CD4-positive, alpha-beta memory T cell (primary cell): ENCODE data around the gene CTNND2. TPM values are rescaled to one million over a fixed set of nuclear protein-coding genes. Genes with fewer than 3 reads are reported as not detected.
"Not testable (repeated sequence)": the region's sequence is repeated elsewhere in the genome, so short reads cannot be mapped to it uniquely, and the experiment has no call there.

Experiments used
- CTCF ChIA-PET: fragments of 350-600 bp; sonication (Branson Sonifier 250); formaldehyde crosslinking; loops from one replicate; lab custom pipeline; 2021; ENCODE audit warnings: inconsistent platforms; ENCODE audit not compliant: partially characterized antibody; lab: Charles Lee
- POLR2A ChIA-PET: fragments of 350-600 bp; sonication (Branson Sonifier 250); formaldehyde crosslinking; loops from one replicate; lab custom pipeline; 2021; ENCODE audit not compliant: partially characterized antibody; lab: Charles Lee
- DNase-seq, 5 donors: peaks; one replicate each; pipeline versions ENCODE4 v3.0.0 to v3.0.0-alpha.2; 2020 to 2022; ENCODE audit warnings: mixed read lengths in 1 of 5
- H3K27ac ChIP-seq: one replicate; pipeline ENCODE4 v1.7.0; 2013; ENCODE audit warnings: low read depth, low read length
- H3K27me3 ChIP-seq: 2 replicates; pipeline ENCODE4 v1.7.0; 2013; ENCODE audit warnings: mild to moderate bottlenecking, low read length, moderate library complexity; ENCODE audit not compliant: insufficient read depth
- H3K36me3 ChIP-seq: 2 replicates; pipeline ENCODE4 v1.7.0; 2013; ENCODE audit warnings: mild to moderate bottlenecking, low read length, moderate library complexity; ENCODE audit not compliant: insufficient read depth
- H3K4me1 ChIP-seq: 2 replicates; pipeline ENCODE4 v1.7.0; 2013; ENCODE audit warnings: mild to moderate bottlenecking, low read length, moderate library complexity; ENCODE audit not compliant: insufficient read depth
- H3K4me3 ChIP-seq, 2 donors: one replicate each; pipeline ENCODE4 v1.7.0; 2013; ENCODE audit warnings: low read length in 2 of 2, mild to moderate bottlenecking in 1 of 2
- H3K9me3 ChIP-seq, 2 donors: one replicate each; pipeline ENCODE4 v1.7.0; 2013; ENCODE audit warnings: low read length in 2 of 2, control low read depth in 1 of 2; ENCODE audit not compliant: control insufficient read depth in 1 of 2
- H3K27ac Mint-ChIP-seq, 7 donors: one replicate each; pipeline ENCODE4 v1.8.0; 2020 to 2021; ENCODE audit warnings: mixed read lengths in 7 of 7, mild to moderate bottlenecking in 6 of 7, inconsistent platforms in 3 of 7, moderate library complexity in 3 of 7
- H3K27me3 Mint-ChIP-seq, 2 donors: one replicate each; pipeline ENCODE4 v1.8.0; 2020 to 2021; ENCODE audit warnings: mixed read lengths in 2 of 2
- H3K36me3 Mint-ChIP-seq, 2 donors: one replicate each; pipeline ENCODE4 v1.8.0; 2020 to 2021; ENCODE audit warnings: mixed read lengths in 2 of 2, inconsistent platforms in 1 of 2, mild to moderate bottlenecking in 1 of 2
- H3K4me1 Mint-ChIP-seq, 4 donors: one replicate each; pipeline ENCODE4 v1.8.0; 2020 to 2021; ENCODE audit warnings: mixed read lengths in 4 of 4, mild to moderate bottlenecking in 1 of 4
- H3K4me3 Mint-ChIP-seq, 8 donors: one replicate each; pipeline ENCODE4 v1.8.0; 2020 to 2021; ENCODE audit warnings: mixed read lengths in 8 of 8, mild to moderate bottlenecking in 7 of 8, moderate library complexity in 6 of 8, inconsistent platforms in 3 of 8
- H3K9me3 Mint-ChIP-seq, 8 donors: one replicate each; pipeline ENCODE4 v1.8.0; 2020 to 2021; ENCODE audit warnings: mixed read lengths in 8 of 8, mild to moderate bottlenecking in 5 of 8, inconsistent platforms in 3 of 8, moderate library complexity in 1 of 8
- intact Hi-C: fragments of 100-400 bp; cut with micrococcal nuclease; formaldehyde crosslinking; loops from one replicate; pipeline ENCODE4 v1.15.1; 2023
- polyA plus RNA-seq, 2 donors: library from polyadenylated mRNA; unstranded; fragments of 300-500 nt; fragmentation: Illumina TruSeq; gene quantifications; one replicate each; pipeline ENCODE4 v1.2.3, GENCODE V29; 2021
- total RNA-seq, 2 experiments: library from RNA; stranded (reverse); gene quantifications; one replicate each; pipeline ENCODE4 v1.2.3, GENCODE V29; 2021

CTNND2 gene
- total and polyA plus RNA-seq, 4 experiments from 2014 or later = 0.65 TPM; not detected in 3

DNA sequence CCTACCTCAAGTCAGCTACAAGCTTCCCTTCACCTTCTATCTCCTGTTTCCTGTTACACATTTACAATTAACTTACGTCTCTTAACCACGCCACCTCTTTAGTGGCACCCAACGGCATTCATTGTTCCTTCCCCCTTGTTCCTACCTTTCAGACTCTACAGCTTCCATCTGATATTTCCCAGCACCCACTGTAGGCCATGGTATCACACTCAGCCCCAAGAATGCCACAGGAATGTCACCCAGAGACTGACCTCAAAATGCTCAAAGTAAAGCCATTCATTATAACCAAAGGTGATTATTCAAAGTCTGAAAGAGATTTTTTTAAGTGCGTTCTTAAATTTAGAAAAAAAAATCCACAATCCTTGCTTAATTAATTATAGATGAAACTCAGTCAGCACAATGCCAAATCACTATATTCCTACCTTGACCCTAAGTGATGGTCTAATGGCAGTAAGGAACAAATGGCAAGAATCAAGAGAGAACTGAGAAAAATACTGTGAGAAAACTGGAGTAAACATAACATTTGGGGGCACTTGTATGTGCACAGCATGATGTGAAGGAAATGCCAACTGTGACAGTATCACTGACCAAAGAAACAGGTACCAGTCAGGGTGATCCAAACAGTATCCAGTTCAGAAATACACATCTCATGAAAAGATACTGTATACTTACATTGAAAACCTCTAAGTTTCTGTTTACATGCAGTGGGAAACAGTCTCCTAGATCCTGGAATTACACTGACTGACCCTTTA is 52.1 kb downstream of the CTNND2 start:
- H3K36me3 Mint-ChIP-seq = no peaks in the 10 kb centered on the region
- H3K27ac ChIP-seq = no peak overlapping the region
- no peak overlapping the region for H3K4me3 Mint-ChIP-seq
- POLR2A ChIA-PET = no interaction called here
- CTCF ChIA-PET = no interaction called here
- H3K36me3 ChIP-seq = no peaks in the 10 kb centered on the region
- no peak for DNase-seq
- H3K27me3 Mint-ChIP-seq = no peaks in the 10 kb centered on the region
- no peaks in the 10 kb centered on the region for H3K9me3 ChIP-seq
- H3K4me1 ChIP-seq = no peaks in the 10 kb centered on the region
- H3K9me3 Mint-ChIP-seq = peaks cover 0 to 11% (median under 1%) of the 10 kb centered on the region in 8 donors
- no peak overlapping the region for H3K4me3 ChIP-seq
- no peaks in the 10 kb centered on the region for H3K27me3 ChIP-seq
- H3K27ac Mint-ChIP-seq = no peak overlapping the region
- intact Hi-C loops = no loop called here
- no peaks in the 10 kb centered on the region for H3K4me1 Mint-ChIP-seq

- H3K9me3 ChIP-seq = no peaks in the 10 kb centered on the region
- H3K36me3 ChIP-seq = no peaks in the 10 kb centered on the region
- Mint-ChIP-seq H3K4me1 (no peaks in the 10 kb centered on the region), H3K4me3 (no peak overlapping the region), H3K27me3 (no peaks in the 10 kb centered on the region), H3K9me3 (peaks cover 0 to 8% (median under 1%) of the 10 kb centered on the region in 8 donors), H3K36me3 (no peaks in the 10 kb centered on the region), H3K27ac (no peak overlapping the region)
- DNase-seq = no peak
- H3K27me3 ChIP-seq = no peaks in the 10 kb centered on the region
- ChIA-PET POLR2A (no interaction called here), CTCF (no interaction called here)
- H3K4me3 ChIP-seq = no peak overlapping the region
- H3K27ac ChIP-seq = no peak overlapping the region
- intact Hi-C loops = no loop called here
- H3K4me1 ChIP-seq = no peaks in the 10 kb centered on the region
Observed at GRCh38 chr5:11851416-11851815, 52.8 kb downstream of the CTNND2 start.

DNA sequence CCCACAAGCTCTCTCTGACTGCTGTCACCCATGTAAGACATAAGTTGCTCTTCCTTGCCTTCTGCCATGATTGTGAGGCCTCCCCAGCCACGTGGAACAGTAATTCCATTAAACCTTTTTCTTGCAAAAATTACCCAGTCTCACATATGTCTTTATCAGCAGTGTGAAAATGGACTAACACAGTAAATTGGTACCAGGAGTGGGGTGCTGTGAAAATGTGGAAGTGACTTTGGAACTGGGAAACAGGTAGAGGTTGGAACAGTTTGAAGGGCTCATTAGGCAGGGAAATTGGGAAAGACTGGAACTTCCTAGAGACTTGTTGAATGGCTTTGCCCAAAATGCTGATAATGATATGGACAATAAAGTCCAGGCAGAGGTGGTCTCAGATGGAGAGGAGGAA is 75.7 kb downstream of the CTNND2 start:
- H3K27me3 Mint-ChIP-seq = not testable (repeated sequence)

DNA sequence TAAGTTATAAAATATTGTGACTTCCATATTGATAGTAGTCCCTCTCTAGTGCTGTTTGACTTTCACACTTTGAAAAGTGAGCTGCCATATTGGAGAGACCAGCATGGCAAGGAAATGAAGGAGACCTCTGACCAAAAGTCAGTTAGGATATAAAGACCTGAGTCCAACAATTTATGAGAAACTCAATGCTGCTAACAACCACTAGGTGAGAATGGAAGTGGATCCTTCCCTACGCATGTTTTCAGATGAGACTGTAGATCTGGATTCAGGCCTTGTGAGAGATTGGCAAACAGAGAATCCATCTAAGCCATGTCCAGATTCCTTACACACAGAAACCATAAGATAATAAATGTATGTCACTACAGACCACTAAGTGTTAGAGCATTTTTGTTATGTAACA is 81.6 kb downstream of the CTNND2 start:
- Histone ChIP-seq H3K27me3 (no peaks in the 10 kb centered on the region), H3K4me1 (no peaks in the 10 kb centered on the region), H3K27ac (no peak overlapping the region), H3K36me3 (no peaks in the 10 kb centered on the region), H3K9me3 (no peaks in the 10 kb centered on the region), H3K4me3 (no peak overlapping the region)
- Mint-ChIP-seq H3K4me3 (no peak overlapping the region), H3K36me3 (no peaks in the 10 kb centered on the region), H3K27ac (no peak overlapping the region), H3K9me3 (peaks cover 2 to 25% (median 12%) of the 10 kb centered on the region in 8 donors), H3K27me3 (no peaks in the 10 kb centered on the region), H3K4me1 (no peaks in the 10 kb centered on the region)
- POLR2A ChIA-PET = no interaction called here
- intact Hi-C loops = no loop called here
- no peak for DNase-seq
- CTCF ChIA-PET = no interaction called here

More for the DNA sequence above, 75.7 kb downstream of the CTNND2 start:
- CTCF ChIA-PET, H3K36me3 ChIP-seq, H3K27ac ChIP-seq, H3K4me3 ChIP-seq, POLR2A ChIA-PET, H3K4me1 ChIP-seq, H3K27me3 ChIP-seq, H3K27ac Mint-ChIP-seq, H3K9me3 ChIP-seq, DNase-seq, H3K36me3 Mint-ChIP-seq, H3K4me3 Mint-ChIP-seq, intact Hi-C loops, H3K4me1 Mint-ChIP-seq: not testable (repeated sequence)
- peaks cover 7 to 51% (median 30%) of the 10 kb centered on the region in 8 donors for H3K9me3 Mint-ChIP-seq

GRCh38 chr5:11815916-11816315 is 88.3 kb downstream of the CTNND2 start:
- CTCF ChIA-PET = no interaction called here

GRCh38 chr5:11815481-11815880 is 88.8 kb downstream of the CTNND2 start:
- Mint-ChIP-seq H3K27ac (no peak overlapping the region), H3K9me3 (peaks cover 0 to 10% (median 3%) of the 10 kb centered on the region in 8 donors), H3K4me1 (no peaks in the 10 kb centered on the region), H3K27me3 (no peaks in the 10 kb centered on the region), H3K4me3 (no peak overlapping the region), H3K36me3 (no peaks in the 10 kb centered on the region)
- Histone ChIP-seq H3K27ac (no peak overlapping the region), H3K4me1 (no peaks in the 10 kb centered on the region), H3K36me3 (no peaks in the 10 kb centered on the region), H3K4me3 (no peak overlapping the region), H3K9me3 (no peaks in the 10 kb centered on the region), H3K27me3 (no peaks in the 10 kb centered on the region)
- CTCF ChIA-PET = no interaction called here
- DNase-seq = no peak
- POLR2A ChIA-PET = no interaction called here
- intact Hi-C loops = no loop called here

More at GRCh38 chr5:11815916-11816315, 88.3 kb downstream of the CTNND2 start:
- H3K4me3 Mint-ChIP-seq = no peak overlapping the region
- H3K27me3 ChIP-seq = no peaks in the 10 kb centered on the region
- no peak overlapping the region for H3K27ac Mint-ChIP-seq
- POLR2A ChIA-PET = no interaction called here
- H3K27me3 Mint-ChIP-seq = no peaks in the 10 kb centered on the region
- H3K4me1 ChIP-seq = no peaks in the 10 kb centered on the region
- H3K36me3 Mint-ChIP-seq = no peaks in the 10 kb centered on the region
- no peaks in the 10 kb centered on the region for H3K4me1 Mint-ChIP-seq
- no peaks in the 10 kb centered on the region for H3K9me3 ChIP-seq
- H3K27ac ChIP-seq = no peak overlapping the region
- H3K36me3 ChIP-seq = no peaks in the 10 kb centered on the region
- no peak overlapping the region for H3K4me3 ChIP-seq
- no peak for DNase-seq
- intact Hi-C loops = no loop called here
- H3K9me3 Mint-ChIP-seq = peaks cover 0 to 10% (median 3%) of the 10 kb centered on the region in 8 donors

- ChIA-PET CTCF (no interaction called here), POLR2A (no interaction called here)
- no peak overlapping the region for H3K27ac ChIP-seq
- no peak for DNase-seq
- no peak overlapping the region for H3K27ac Mint-ChIP-seq
- H3K9me3 Mint-ChIP-seq = peaks cover 0 to 10% (median 4%) of the 10 kb centered on the region in 8 donors
- no peaks in the 10 kb centered on the region for H3K27me3 Mint-ChIP-seq
- no peaks in the 10 kb centered on the region for H3K27me3 ChIP-seq
- H3K4me3 Mint-ChIP-seq = no peak overlapping the region
- no peak overlapping the region for H3K4me3 ChIP-seq
- no peaks in the 10 kb centered on the region for H3K9me3 ChIP-seq
- intact Hi-C loops = no loop called here
- no peaks in the 10 kb centered on the region for H3K36me3 Mint-ChIP-seq
- H3K4me1 Mint-ChIP-seq = no peaks in the 10 kb centered on the region
- no peaks in the 10 kb centered on the region for H3K36me3 ChIP-seq
- no peaks in the 10 kb centered on the region for H3K4me1 ChIP-seq
Observed at GRCh38 chr5:11814373-11814772, 89.9 kb downstream of the CTNND2 start.
